K562 (cell line): Measurements from ENCODE around the gene NKAIN4. TPM values are rescaled to one million over a fixed set of nuclear protein-coding genes. Genes with fewer than 3 reads are reported as not detected.

Source experiments
- ATAC-seq: fragments of 200-7000 bp; cut with Tn5 transposase; 3 replicates; pipeline ENCODE4 v1.9.1; 2020; ENCODE audit warnings: moderate library complexity
- BruUV-seq: library from RNA; stranded (reverse); fragments of 400-500 nt; replicated peaks from 2 replicates; lab custom pipeline; 2021; lab: Mats Ljungman, UMichigan
- CTCF ChIA-PET: fragments of 300-600 bp; formaldehyde crosslinking; extraction: SDS; loops from one replicate; lab custom pipeline; 2021; ENCODE audit warnings: low intra/inter-chr PET ratio; lab: Yijun Ruan, JAX
- POLR2A ChIA-PET: fragments of 300-600, 350-650 bp; sonication (Branson Sonifier 250); formaldehyde crosslinking; extraction: SDS; loops from one replicate; lab custom pipeline; 2021; ENCODE audit warnings: antibody characterized with exemption, inconsistent platforms; lab: Yijun Ruan, JAX
- DNase-seq, 4 experiments: peaks; one replicate each; pipeline versions ENCODE4 v3.0.0 to v3.0.0-alpha.2; 2011 to 2018; ENCODE audit warnings: low spot score in 3 of 4, mixed read lengths in 3 of 4; ENCODE audit errors: extremely low read depth in 1 of 4
- FAIRE-seq: peaks from 2 replicates; lab custom pipeline; 2011; peaks lifted over from hg19 to GRCh38; lab: Jason Lieb, UNC
- H2AFZ ChIP-seq: 2 replicates; pipeline ENCODE4 v1.6.0; 2011; ENCODE audit warnings: low read depth, low read length, control low read depth, inconsistent platforms
- H3K27ac ChIP-seq: fragments of 200-600 bp; 3 replicates; pipeline ENCODE4 v1.8.0; 2011; ENCODE audit warnings: low read depth, mild to moderate bottlenecking, control low read depth, inconsistent platforms, low read length, moderate library complexity, mixed read lengths; ENCODE audit errors: extremely low read depth
- H3K27me3 ChIP-seq, 2 experiments: fragments of 300-600 bp in 1 of 2; 2 replicates in 1 of 2; 3 replicates in 1 of 2; pipeline versions ENCODE4 v1.6.0 to v1.8.0; 2011; ENCODE audit warnings: inconsistent platforms in 2 of 2, low read length in 2 of 2, mild to moderate bottlenecking in 1 of 2, mixed read lengths in 1 of 2, moderate library complexity in 1 of 2; ENCODE audit not compliant: control insufficient read depth in 2 of 2, insufficient read depth in 2 of 2
- H3K36me3 ChIP-seq: fragments of 300-600 bp; 3 replicates; pipeline ENCODE4 v1.8.0; 2011; ENCODE audit warnings: mild to moderate bottlenecking, low read length, inconsistent platforms; ENCODE audit not compliant: control insufficient read depth, insufficient read depth
- H3K4me1 ChIP-seq, 2 experiments: fragments of 200-600 bp in 1 of 2; replicated peaks in 1 of 2; 2 replicates in 1 of 2; 3 replicates in 1 of 2; pipeline versions ENCODE4 v1.5.1 to v1.8.0; 2011; ENCODE audit warnings: inconsistent platforms in 2 of 2, low read length in 2 of 2, mild to moderate bottlenecking in 1 of 2, mixed read lengths in 1 of 2, moderate library complexity in 1 of 2; ENCODE audit not compliant: control insufficient read depth in 2 of 2, insufficient read depth in 2 of 2
- H3K4me2 ChIP-seq: 2 replicates; pipeline ENCODE4 v1.6.1; 2011; ENCODE audit warnings: low read length, control low read depth, inconsistent platforms, mixed read lengths; ENCODE audit not compliant: insufficient read depth
- H3K4me3 ChIP-seq: fragments of 200-600 bp; sonication (generic), shearing (Covaris generic); 2 replicates; pipeline ENCODE4 v1.5.1; 2016; ENCODE audit warnings: control low read depth, inconsistent platforms
- H3K79me2 ChIP-seq: fragments of 200-600 bp; 3 replicates; pipeline ENCODE4 v1.8.0; 2011; ENCODE audit warnings: low read length, inconsistent platforms; ENCODE audit not compliant: control insufficient read depth, insufficient read depth
- H3K9ac ChIP-seq, 2 experiments: 2 replicates each; pipeline versions ENCODE4 v1.6.0 to v1.6.1; 2011; ENCODE audit warnings: low read depth in 2 of 2, low read length in 2 of 2, control low read depth in 1 of 2, inconsistent platforms in 1 of 2, mild to moderate bottlenecking in 1 of 2, mixed read lengths in 1 of 2; ENCODE audit not compliant: insufficient read depth in 1 of 2
- H3K9me1 ChIP-seq: one replicate; pipeline ENCODE4 v1.6.0; 2011; ENCODE audit warnings: inconsistent platforms, mild to moderate bottlenecking, low read length, moderate library complexity; ENCODE audit not compliant: control insufficient read depth, insufficient read depth
- H3K9me3 ChIP-seq: replicated peaks from 2 replicates; pipeline ENCODE4 v1.5.1; 2011; ENCODE audit warnings: low read depth, low read length, inconsistent platforms; ENCODE audit not compliant: control insufficient read depth, insufficient read depth
- H4K20me1 ChIP-seq: replicated peaks from 2 replicates; pipeline ENCODE4 v1.6.1; 2011; ENCODE audit warnings: low read length, inconsistent platforms, mixed read lengths; ENCODE audit not compliant: control insufficient read depth, insufficient read depth
- CBX2 ChIP-seq: fragments of 200-600 bp; sonication (generic); IDR thresholded peaks from one replicate; pipeline ENCODE4 v1.6.1; 2012; ENCODE audit warnings: mild to moderate bottlenecking, low read length, inconsistent platforms; ENCODE audit not compliant: insufficient read depth, poor library complexity, severe bottlenecking
- HDGF ChIP-seq: fragments of 450-650 bp; IDR thresholded peaks from 2 replicates; pipeline ENCODE4 v1.6.1; 2016
- MEF2D ChIP-seq: conservative IDR thresholded peaks from 2 replicates; pipeline ENCODE4 v1.6.1; 2016; ENCODE audit warnings: low read depth, missing genetic modification characterization, missing compliant biosample characterization
- MLX ChIP-seq, 2 experiments: fragments of 450-650 bp in 1 of 2; sonication (generic) in 1 of 2; formaldehyde crosslinking; conservative IDR thresholded peaks; 2 replicates each; pipeline versions ENCODE4 v1.4.0 to v1.8.1; 2020 to 2022; ENCODE audit warnings: mild to moderate bottlenecking in 1 of 2, missing genetic modification reagents in 1 of 2
- PTTG1 ChIP-seq: fragments of 450-650 bp; IDR thresholded peaks from 2 replicates; pipeline ENCODE4 v1.6.1; 2016; ENCODE audit warnings: low read depth, mild to moderate bottlenecking, missing genetic modification characterization, missing compliant biosample characterization
- TCF7 ChIP-seq: sonication (generic); IDR thresholded peaks from 2 replicates; pipeline ENCODE4 v1.6.1; 2016; ENCODE audit warnings: antibody characterized with exemption, borderline replicate concordance
- U2AF1 ChIP-seq: fragments of 200-400 bp; formaldehyde crosslinking; optimal IDR thresholded peaks from 2 replicates; pipeline ENCODE3; 2017; ENCODE audit warnings: mild to moderate bottlenecking, low read depth, low read length, moderate library complexity
- ZSCAN29 ChIP-seq: fragments of 450-650 bp; IDR thresholded peaks from 2 replicates; pipeline ENCODE4 v1.6.1; 2017
- WGBS: fragments of 100-300 bp; shearing (Covaris generic); methylation state at CpG from one replicate; pipeline ENCODE4 v1.1.6; 2016; ENCODE audit warnings: low coverage, mixed read lengths; ENCODE audit not compliant: insufficient coverage; ENCODE audit errors: missing lambda C conversion rate; 5-methylcytosine and 5-hydroxymethylcytosine counted together
- in situ Hi-C: fragments of 300-500 bp; cut with MboI; formaldehyde crosslinking; loops from 4 replicates; pipeline ENCODE4 v1.15.0; 2018; ENCODE audit warnings: inconsistent platforms, mixed read lengths
- intact Hi-C: fragments of 100-400 bp; cut with micrococcal nuclease; formaldehyde crosslinking; loops from 2 replicates; pipeline ENCODE4 v1.14.2; 2022
- polyA plus RNA-seq, 8 experiments: library from polyadenylated mRNA; depleted of rRNA in 4 of 8; stranded (reverse) in 5 of 8; unstranded in 3 of 8; fragments of >200 nt; fragmentation: Nextera tagmentation in 2 of 8; fragmentation: Illumina TruSeq in 1 of 8; extraction: Ambion mirVana in 2 of 8; extraction: Trizol in 1 of 8; gene quantifications; 2 replicates each; pipeline versions ENCODE4 v1.2.1 to v1.2.3, GENCODE V29; 2011 to 2014; ENCODE audit warnings: inconsistent platforms in 1 of 8, missing spikeins in 1 of 8
- total RNA-seq, 7 experiments: library from RNA; depleted of rRNA in 6 of 7; stranded (reverse); fragments of >200 nt in 6 of 7; fragmentation: Illumina TruSeq in 2 of 7; extraction: Trizol in 2 of 7; gene quantifications; 2 replicates each; pipeline versions ENCODE4 v1.2.1 to v1.2.3, GENCODE V29; 2011 to 2021; ENCODE audit warnings: low replicate concordance in 1 of 7
- TF ChIP-seq, protein P1 (sequence below), 2 experiments: fragments of 200-800 bp in 1 of 2; sonication (Bioruptor generic) in 1 of 2; sonication (generic) in 1 of 2; formaldehyde crosslinking in 1 of 2; IDR thresholded peaks in 1 of 2; conservative IDR thresholded peaks in 1 of 2; 2 replicates each; pipeline versions ENCODE4 v1.5.0 to v1.6.1; 2016 to 2020; ENCODE audit warnings: missing compliant biosample characterization in 1 of 2, missing genetic modification characterization in 1 of 2, missing genetic modification reagents in 1 of 2
- TF ChIP-seq, protein P2 (sequence below), 2 experiments: fragments of 450-650 bp; conservative IDR thresholded peaks; 2 replicates each; pipeline ENCODE4 v1.6.1; 2017; ENCODE audit warnings: mild to moderate bottlenecking in 2 of 2, moderate library complexity in 2 of 2
- TF ChIP-seq, protein P3 (sequence below): fragments of 450-650 bp; formaldehyde crosslinking; IDR thresholded peaks from 2 replicates; pipeline ENCODE4 v1.4.0; 2022; ENCODE audit warnings: missing genetic modification characterization
- TF ChIP-seq, protein P4 (sequence below), 2 experiments: fragments of 450-650 bp; IDR thresholded peaks; 2 replicates each; pipeline ENCODE4 v1.6.1; 2016

Gene NKAIN4
- total and polyA plus RNA-seq, 9 of the 15 experiments (the other 6 are each of a cell fraction or from before 2014, with no cell fraction given), result not detected

DNA sequence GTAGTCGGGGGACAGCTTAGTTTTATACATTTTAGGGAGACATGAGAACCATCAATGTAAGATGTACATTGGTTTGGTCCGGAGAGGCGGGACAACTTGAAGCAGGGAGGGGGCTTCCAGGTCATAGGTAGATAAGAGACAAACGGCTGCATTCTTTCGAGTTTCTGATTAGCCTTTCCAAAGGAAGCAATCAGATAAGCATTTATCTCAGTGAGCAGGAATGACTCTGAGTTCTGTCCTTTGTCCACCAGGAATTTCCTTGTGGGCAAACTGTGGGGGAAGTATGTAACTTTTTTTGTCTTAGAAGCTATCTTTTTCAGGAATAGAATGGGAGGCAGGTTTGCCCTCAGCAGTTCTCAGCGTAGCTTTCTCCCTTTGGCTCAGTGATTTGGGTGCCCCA is 39.7 kb downstream of the NKAIN4 start (continued):
- TF ChIP-seq, protein P1, sequence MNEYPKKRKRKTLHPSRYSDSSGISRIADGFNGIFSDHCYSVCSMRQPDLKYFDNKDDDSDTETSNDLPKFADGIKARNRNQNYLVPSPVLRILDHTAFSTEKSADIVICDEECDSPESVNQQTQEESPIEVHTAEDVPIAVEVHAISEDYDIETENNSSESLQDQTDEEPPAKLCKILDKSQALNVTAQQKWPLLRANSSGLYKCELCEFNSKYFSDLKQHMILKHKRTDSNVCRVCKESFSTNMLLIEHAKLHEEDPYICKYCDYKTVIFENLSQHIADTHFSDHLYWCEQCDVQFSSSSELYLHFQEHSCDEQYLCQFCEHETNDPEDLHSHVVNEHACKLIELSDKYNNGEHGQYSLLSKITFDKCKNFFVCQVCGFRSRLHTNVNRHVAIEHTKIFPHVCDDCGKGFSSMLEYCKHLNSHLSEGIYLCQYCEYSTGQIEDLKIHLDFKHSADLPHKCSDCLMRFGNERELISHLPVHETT (CRISPR knock-in tag; conservative IDR thresholded peaks at IDR 0.05 in 1 of 2, IDR thresholded peaks at IDR 0.05 in 1 of 2), result no peak
- TF ChIP-seq PTTG1 (tag) (no peak), CBX2 (no peak), ZSCAN29 (no peak)
- TF ChIP-seq, protein P2, sequence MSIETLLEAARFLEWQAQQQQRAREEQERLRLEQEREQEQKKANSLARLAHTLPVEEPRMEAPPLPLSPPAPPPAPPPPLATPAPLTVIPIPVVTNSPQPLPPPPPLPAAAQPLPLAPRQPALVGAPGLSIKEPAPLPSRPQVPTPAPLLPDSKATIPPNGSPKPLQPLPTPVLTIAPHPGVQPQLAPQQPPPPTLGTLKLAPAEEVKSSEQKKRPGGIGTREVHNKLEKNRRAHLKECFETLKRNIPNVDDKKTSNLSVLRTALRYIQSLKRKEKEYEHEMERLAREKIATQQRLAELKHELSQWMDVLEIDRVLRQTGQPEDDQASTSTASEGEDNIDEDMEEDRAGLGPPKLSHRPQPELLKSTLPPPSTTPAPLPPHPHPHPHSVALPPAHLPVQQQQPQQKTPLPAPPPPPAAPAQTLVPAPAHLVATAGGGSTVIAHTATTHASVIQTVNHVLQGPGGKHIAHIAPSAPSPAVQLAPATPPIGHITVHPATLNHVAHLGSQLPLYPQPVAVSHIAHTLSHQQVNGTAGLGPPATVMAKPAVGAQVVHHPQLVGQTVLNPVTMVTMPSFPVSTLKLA (conservative IDR thresholded peaks at IDR 0.05), result 0 out of 4 replicates have a peak, but pooled peaks of 1 of the 2 experiments have one; percentile 7

DNA sequence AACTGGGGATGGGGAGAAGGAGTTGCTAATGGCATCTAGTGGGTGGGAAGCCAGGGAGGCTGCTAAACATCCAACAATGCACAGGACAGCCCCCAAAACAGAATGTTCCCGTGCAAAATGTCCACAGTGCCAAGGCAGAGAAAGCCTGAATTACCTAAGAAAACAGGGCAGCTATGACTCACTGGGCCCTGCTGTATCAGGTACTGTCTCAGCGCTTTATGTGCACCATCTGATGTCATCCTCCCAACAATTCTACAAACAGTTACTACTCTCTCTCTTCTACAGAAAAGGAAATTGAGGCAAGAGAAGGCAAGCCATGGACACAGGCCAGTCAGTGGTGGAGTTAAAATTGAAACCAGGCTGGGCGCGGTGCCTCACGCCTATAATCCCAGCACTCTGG is 41.5 kb downstream of the NKAIN4 start:
- peaks cover 73% of the 10 kb centered on the region for H3K36me3 ChIP-seq
- WGBS, result 95% methylated on average over 5 of the region's 5 CpGs
- in situ Hi-C loops, result no loop called here
- TF ChIP-seq, protein P3, sequence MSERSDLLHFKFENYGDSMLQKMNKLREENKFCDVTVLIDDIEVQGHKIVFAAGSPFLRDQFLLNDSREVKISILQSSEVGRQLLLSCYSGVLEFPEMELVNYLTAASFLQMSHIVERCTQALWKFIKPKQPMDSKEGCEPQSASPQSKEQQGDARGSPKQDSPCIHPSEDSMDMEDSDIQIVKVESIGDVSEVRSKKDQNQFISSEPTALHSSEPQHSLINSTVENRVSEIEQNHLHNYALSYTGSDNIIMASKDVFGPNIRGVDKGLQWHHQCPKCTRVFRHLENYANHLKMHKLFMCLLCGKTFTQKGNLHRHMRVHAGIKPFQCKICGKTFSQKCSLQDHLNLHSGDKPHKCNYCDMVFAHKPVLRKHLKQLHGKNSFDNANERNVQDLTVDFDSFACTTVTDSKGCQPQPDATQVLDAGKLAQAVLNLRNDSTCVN, result no peak
- TF ChIP-seq HDGF (no peak), TCF7 (no peak), U2AF1 (no peak), MEF2D (tag) (no peak), MLX (CRISPR knock-in tag; conservative IDR thresholded peaks at IDR 0.05) (no peak)
- TF ChIP-seq, protein P4, sequence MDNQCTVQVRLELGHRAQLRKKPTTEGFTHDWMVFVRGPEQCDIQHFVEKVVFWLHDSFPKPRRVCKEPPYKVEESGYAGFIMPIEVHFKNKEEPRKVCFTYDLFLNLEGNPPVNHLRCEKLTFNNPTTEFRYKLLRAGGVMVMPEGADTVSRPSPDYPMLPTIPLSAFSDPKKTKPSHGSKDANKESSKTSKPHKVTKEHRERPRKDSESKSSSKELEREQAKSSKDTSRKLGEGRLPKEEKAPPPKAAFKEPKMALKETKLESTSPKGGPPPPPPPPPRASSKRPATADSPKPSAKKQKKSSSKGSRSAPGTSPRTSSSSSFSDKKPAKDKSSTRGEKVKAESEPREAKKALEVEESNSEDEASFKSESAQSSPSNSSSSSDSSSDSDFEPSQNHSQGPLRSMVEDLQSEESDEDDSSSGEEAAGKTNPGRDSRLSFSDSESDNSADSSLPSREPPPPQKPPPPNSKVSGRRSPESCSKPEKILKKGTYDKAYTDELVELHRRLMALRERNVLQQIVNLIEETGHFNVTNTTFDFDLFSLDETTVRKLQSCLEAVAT (IDR thresholded peaks at IDR 0.05), result no peak

More for the DNA sequence above, 41.5 kb downstream of the NKAIN4 start:
- H4K20me1 ChIP-seq, result peaks cover 17% of the 10 kb centered on the region
- no peaks in the 10 kb centered on the region for H3K9me1 ChIP-seq
- peak overlapping the region in 1 of 2 experiments; percentile 79; a peak in 2 of 4 replicates for H3K9ac ChIP-seq
- peaks cover 17 to 29% of the 10 kb centered on the region in 2 experiments; a peak in 4 of 5 replicates for H3K4me1 ChIP-seq
- ATAC-seq, result no peak
- H2AFZ ChIP-seq, result no peak overlapping the region
- no peak overlapping the region for H3K4me3 ChIP-seq
- H3K27ac ChIP-seq, result no peak overlapping the region
- DNase-seq, result no peak
- FAIRE-seq, result no peak
- no peaks in the 10 kb centered on the region for H3K27me3 ChIP-seq
- peaks cover 78% of the 10 kb centered on the region for H3K79me2 ChIP-seq
- no peaks in the 10 kb centered on the region for H3K9me3 ChIP-seq
- POLR2A ChIA-PET, result interaction anchor here (0.6 to 1.3 kb wide), 3 partner anchors 20 to 32 kb away, joined by 3 to 4 read pairs (median 3); no protein-coding TSS in a partner anchor
- BruUV-seq, result no TSS peak
- H3K4me2 ChIP-seq, result no peak overlapping the region
- intact Hi-C loops, result no loop called here
- CTCF ChIA-PET, result no interaction called here
